ENCODE results near the gene NOVA1.

The NOVA1 gene

DNA sequence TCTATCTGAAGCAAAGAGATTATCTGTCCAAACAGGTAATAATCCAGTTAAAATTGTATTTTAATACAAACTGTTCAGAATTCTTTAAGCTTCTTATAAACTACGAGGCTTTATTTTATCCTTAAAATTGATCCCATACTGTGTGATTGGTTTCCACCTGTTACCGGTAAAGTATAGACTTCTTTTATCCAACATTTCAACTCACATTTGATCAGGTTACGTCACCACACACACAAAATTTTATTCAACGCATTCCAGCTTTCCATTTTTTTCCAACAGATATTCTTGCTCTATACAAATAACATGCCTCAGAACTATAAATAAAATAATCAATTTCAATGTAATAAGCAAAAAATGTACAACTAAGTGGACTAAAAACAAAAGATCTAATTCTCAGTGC lies 4.5 kb downstream of the NOVA1 start:
- no peak for DNase-seq

DNA sequence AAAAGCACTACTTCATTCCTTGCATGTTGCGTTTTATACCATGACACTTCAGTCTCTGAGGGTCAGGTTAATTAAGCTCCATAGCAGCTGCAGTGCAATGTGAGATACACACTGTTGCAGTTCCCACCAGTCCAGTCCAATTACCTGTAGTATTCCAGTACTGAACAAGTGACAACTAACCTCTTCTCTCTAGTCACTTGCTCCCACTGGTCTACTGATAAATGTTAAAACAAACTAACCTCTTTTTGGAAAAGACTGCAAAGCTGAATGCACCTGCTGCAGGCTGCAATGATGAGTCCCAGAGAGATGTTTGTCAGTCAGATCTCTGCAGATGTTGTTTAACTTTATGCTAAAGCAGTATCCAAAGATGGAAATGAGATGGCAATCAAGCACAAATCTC lies 7.9 kb downstream of the NOVA1 start:
- DNase-seq: no peak

DNA sequence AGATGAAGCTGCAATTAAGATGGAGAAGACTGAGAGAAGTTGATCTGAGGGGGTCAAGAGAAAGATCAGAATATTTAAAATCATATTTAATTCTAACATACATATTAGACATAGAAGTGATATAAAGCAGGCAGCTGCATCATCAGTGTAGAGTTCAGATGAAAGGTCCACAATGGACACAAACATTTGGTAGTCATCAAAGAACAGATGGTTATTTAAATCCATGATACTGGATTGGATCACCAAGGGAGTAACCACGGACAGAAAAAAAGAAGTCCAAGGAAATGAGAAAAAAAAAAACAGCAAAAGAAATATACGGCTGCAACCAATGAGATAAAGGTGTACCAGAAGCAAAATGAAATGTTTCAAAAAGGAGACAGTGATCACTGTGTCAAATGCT lies 20.1 kb downstream of the NOVA1 start:
- DNase-seq: no peak

- no peak for DNase-seq
These were observed 43.6 kb downstream of the NOVA1 start for GRCh38 chr14:26554069-26554772.

DNA sequence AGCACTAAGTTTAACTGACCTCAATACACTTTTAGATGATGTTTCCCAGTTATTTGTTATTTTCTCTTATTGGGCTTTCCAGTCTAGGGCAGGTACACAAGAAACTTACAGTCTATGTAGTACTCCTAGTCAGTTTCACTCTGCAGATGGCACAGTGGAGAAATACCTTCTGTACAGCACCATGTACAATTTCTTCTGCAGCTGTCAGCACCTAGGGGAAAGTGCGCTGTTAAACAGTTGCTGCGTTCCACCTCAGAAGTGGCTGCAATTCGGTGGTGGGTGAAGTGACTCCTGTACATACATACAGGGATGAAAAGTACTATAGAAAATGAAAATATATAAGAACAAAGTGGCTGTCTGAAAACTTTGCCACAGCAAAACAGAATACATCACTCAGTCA lies 48.3 kb downstream of the NOVA1 start:
- DNase-seq: no peak

DNA sequence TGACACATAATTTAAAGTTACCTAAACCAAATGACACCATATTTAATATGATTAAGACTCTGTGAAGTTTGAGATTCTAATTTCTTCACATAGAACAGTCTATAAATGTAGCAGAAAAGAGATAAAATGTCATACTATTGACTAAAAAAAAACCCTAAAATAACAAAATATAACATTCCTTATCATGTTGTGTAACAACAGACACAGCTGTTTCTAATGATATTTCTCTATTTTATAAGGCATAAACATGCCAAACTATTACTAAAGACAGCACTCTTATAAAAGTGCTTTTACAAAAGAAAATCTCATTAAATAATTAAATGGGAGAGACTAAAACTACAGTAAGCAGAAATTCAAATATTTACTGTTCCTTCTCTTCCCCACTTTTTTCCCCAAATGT lies 49.4 kb downstream of the NOVA1 start:
- DNase-seq: no peak

GRCh38 chr14:26538176-26538575 lies 59.7 kb downstream of the NOVA1 start:
- no peak for DNase-seq

DNA sequence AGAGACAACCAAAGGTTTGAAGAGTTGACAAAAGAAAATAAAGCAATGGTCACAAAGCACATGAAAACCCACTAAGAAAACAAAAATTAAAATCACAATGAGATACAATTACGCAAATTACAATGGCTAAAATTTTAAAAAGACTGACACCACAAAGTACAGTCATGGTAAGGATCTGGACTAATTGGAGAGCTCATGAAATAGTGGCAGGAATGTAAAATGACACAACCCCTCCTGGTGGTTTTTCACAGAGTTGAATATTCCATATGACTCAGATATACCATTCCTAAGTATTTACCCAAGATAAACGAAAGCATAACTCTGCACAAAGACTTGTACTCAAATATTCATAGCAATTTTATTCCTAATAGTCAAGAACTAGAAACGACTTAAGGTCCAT lies 65.9 kb downstream of the NOVA1 start:
- no peak for DNase-seq

GRCh38 chr14:26528415-26529182 lies 69.2 kb downstream of the NOVA1 start:
- DNase-seq: no peak

DNA sequence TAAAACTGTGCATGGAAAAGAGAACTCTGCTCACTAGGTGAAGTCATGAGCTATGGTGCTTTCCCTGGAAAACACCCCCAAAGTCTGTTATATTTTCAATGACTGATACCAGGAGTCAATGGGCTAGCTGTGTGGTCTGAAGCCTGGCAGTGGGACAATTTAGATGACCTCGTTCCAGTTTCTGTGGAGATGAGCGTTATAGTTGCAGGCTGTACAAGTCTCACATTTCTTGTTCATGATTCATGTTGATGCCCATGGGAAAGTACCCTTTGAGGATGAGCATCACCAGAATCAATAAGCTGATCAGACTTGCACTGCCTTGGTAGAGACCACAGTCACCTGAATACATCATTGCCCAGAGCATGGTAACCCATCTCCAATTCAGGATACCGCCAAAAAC lies 70.7 kb downstream of the NOVA1 start:
- no peak for DNase-seq

GRCh38 chr14:26526137-26526536 lies 71.7 kb downstream of the NOVA1 start:
- no peak for DNase-seq

GRCh38 chr14:26525085-26525484 lies 72.7 kb downstream of the NOVA1 start:
- DNase-seq: no peak

DNA sequence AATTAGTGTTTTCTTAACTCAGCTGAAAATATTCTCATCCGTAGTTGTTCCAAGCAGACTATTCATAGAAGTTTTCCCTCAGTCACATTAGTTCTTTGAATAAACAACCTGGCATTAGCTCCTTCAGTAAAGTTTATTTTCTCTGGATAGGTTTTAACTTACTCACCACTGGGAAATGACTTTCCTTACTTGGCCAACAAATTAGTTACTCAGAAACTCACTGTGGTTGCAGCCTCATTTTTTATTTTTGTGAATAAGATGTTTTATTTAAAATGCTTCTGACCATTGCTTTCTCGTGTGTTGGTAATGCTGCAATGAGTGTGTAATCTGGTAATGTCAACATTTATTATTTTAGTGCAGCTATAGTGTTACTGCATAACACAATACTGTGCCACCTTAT lies 74.9 kb downstream of the NOVA1 start:
- no peak for DNase-seq

DNA sequence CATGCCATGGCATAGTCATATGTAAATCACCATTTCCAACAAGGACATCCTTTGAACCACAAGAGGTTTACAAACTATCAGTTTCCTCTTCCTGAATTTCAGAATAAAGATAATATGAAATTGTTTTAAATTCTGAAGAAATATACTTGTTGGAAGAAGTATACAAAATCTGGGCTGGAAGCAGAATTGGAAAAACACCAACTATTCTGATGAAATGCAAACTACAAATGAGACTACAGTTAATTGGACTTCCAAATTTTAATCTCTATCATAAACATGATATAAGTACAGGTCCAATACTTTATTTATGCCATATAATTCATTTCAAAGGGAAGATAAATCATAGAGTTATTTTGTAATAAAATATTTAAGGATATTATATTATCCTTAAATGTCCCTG lies 80.1 kb downstream of the NOVA1 start:
- no peak for DNase-seq

DNA sequence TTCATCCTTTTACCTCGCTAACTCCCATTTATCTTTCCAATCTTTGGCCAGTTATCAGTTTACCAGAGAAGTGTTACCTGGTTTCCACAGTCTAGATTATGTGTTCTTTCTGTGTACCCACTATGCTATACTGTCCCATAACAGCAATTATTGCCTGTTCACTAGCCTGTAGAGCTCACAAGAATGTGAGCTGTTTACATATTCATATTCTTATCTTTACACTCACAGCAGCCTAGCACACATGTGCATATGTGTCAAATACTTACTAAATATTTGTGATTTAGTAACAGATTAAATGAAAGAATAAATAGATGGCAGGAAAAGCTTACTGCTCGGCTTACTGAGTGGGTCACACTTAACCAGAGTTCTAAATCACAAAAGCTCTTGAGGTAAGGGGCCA lies 97.8 kb downstream of the NOVA1 start:
- DNase-seq: no peak

DNA sequence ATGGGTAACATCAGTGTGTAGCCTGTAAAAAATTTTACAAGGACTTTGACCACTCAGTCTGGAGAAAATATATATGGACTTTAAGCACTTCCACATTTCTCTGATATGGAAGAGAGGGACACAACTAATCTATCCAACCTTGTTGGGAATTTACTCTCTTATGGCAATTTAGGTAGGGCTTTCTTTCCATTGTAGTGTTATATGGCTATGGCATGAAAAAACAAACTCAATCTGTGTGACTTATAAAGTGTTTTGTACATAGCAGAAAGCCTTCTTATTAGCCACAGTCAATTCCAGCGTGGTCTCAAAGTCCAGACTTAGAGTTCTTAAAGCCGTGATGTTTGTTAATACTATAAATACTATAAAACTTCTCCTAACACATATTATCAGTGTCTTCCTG lies 98.3 kb downstream of the NOVA1 start:
- DNase-seq: no peak

DNA sequence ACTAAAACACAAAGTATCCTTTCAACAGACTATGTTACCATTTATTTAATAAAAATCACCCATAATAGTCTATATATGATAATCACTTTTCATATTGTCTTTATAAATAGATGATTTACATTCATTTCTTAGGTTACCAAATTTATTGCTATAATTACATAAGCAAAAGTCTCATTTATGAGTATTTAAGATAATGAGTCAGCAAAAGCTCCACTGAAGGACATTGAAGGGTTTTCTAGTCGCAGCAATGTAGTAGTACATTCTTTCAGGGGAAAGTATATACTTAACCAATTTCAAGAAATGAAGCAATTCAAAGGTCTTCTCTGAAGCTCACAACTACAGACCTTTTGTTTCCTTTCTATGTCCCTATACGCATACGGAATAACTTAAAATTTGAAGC lies 110.9 kb downstream of the NOVA1 start:
- DNase-seq: no peak

DNA sequence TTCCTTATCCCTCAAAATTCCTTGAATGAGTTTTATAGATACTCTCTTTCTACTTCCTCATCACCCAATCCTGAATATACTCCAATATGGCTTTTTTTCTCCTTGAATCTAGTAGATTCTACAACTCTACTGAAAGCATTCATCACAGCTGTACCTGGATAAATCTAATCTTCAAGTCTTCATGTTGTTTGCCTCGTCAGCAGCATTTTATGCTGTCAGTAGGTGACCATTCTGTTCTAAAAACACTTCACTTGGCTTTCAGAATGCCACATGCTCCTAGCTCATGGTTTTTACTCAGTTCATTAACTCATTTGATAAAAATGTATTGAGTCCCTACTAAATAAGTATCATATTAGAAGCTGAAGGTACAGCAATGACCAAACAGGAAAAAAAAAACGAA lies 113.3 kb downstream of the NOVA1 start:
- no peak for DNase-seq

DNA sequence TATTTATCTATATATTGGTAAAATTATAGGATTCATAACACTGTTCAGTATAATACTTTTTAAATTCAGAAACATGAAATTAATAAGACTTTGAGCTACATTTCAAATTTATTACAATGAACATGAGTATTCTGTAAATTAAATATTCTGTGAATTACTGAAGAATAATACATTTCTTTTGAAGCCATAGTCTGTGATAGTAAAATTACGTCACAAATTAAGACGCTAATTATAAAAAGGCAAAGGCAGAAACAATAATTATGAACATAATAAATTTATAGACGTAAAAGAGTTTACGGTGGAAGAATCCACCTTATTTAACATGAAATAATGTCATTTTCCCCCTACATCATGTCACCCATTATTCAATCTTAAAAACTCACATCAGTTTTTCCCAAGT lies 118.9 kb downstream of the NOVA1 start:
- no peak for DNase-seq

DNA sequence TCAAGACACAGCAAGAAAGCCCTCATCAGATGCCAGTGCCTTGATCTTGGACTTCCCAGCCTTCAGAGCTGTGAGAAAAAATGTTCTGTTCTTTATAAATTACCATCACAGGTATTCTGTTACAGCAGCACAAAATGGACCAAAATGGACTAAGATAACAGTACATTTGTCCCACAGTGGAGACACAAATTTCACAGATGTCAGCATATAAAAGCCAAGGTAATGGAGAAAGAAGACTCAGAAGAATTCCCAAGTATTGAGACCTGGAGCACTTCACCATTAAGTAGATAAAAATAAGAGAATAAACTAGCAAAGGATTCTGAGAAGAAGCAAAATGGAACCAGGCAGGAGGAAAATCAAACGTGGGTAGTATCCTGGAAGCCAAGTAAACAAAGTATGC lies 131.0 kb downstream of the NOVA1 start:
- no peak for DNase-seq

DNA sequence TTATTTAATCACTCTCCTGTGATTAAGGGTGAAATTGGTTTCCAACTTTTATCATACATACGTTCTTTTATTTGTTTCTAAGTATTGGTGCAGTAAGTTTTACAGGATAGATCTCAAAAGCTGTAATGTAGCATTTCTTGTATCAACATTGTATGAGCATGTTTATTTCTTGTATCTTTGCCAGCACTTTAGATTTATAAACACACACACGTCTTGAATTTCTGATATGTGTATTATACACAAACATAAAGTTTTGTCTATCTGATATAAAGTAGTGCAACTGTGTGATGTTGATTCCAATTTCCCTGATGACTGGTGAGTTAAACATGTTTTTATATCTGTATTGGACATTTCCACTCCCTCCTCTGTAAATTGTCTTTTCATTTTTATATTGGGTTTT lies 134.7 kb downstream of the NOVA1 start:
- DNase-seq: no peak

- no peak for DNase-seq
These were observed 143.7 kb downstream of the NOVA1 start for GRCh38 chr14:26454105-26454504.

DNA sequence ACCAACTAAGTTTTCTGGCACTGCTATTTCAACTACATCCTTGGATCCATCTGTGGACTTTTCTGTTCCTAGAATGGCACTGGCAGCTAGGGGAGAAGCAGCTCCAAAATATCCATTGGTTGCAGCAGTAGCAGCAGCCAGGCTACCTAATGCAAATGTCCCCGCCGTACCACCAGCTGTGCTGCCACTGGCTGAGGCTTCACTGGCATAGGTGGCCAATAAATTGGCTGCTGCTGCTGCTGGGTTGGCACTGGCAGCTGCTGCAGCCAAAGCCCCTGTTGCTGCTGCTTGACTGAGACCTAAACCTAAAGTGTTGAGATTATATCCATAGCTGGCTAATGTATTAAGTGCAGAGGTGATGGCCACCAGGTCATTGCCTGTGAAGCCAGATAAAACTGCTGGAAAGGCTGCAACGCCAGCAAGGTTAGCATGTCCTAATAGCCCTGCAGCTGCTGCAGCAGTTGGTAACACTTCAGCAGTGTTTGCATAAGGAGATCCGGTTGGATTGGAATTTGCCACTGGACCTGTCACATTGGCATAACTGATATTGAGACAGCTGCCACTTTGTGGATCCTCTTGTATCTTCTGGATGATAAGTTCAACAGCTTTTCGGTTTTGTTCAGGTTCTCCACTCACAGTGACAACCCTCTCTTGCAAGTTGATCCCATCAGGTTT lies 149.5 kb downstream of the NOVA1 start:
- DNase-seq: no peak

DNA sequence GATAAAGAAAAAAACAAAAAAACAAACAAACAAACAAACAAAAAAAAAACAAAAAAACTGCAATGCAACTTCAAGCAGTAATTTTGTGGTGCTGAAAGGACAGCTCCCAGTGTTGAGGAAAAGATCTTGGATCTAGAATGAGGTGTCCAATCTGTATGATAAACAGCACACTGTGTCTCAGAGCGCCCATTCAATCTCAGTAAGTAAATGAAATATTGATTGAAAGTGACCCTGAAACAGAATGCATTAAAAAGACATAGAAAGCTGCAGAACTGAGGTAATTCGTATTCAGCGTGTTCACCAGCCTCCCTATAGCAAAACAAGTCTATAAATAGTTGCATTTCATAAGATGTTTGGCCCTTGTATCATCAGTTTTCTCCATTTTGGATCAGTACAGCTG lies 153.0 kb downstream of the NOVA1 start:
- DNase-seq: no peak

All from CD4-positive, alpha-beta T cell treated with Interleukin-4 for 4 hours (primary cell).